ENCODE results near the gene CRPPA. TPM values are rescaled to one million over a fixed set of nuclear protein-coding genes. Genes with fewer than 3 reads are reported as not detected.

CRPPA gene
- total and polyA plus RNA-seq, 11 donors = 0.98 to 8.5 (median 6.0) TPM

DNA sequence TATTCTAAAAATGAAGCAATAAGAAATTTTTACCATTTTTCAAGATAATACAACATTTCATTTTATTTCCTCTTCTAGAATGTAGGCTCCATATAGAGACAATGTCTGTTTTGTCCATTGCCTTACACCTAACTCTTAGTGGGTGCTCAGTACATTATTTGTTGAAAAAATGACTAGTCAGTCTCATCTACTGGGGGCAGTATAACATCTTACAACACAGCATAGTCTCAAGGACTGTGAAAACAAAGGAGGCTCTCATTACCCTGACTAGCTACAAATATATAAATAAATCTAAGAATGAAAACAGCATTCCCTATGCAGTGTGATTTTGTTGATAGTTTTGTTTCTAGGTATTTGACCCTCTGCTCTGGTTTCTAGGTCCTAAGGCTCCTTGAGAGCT lies 11.6 kb downstream of the CRPPA start:
- no peak for ATAC-seq
- no peak for TF ChIP-seq POLR2A (IDR thresholded peaks at IDR 0.05)
- TF ChIP-seq, protein P1, sequence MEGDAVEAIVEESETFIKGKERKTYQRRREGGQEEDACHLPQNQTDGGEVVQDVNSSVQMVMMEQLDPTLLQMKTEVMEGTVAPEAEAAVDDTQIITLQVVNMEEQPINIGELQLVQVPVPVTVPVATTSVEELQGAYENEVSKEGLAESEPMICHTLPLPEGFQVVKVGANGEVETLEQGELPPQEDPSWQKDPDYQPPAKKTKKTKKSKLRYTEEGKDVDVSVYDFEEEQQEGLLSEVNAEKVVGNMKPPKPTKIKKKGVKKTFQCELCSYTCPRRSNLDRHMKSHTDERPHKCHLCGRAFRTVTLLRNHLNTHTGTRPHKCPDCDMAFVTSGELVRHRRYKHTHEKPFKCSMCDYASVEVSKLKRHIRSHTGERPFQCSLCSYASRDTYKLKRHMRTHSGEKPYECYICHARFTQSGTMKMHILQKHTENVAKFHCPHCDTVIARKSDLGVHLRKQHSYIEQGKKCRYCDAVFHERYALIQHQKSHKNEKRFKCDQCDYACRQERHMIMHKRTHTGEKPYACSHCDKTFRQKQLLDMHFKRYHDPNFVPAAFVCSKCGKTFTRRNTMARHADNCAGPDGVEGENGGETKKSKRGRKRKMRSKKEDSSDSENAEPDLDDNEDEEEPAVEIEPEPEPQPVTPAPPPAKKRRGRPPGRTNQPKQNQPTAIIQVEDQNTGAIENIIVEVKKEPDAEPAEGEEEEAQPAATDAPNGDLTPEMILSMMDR (IDR thresholded peaks at IDR 0.05) = peak in 3 of 12 donors; percentile 7 to 15 (median 12)
- no peaks in the 10 kb centered on the region for H3K9me3 ChIP-seq
- peaks cover 0 to 16% (median 1%) of the 10 kb centered on the region in 12 donors for H3K4me1 ChIP-seq
- intact Hi-C loops (cut with DNase I) = no loop called here
- peaks cover 0 to 3% (median 0%) of the 10 kb centered on the region in 9 donors for H3K27me3 ChIP-seq
- H3K27ac ChIP-seq = no peak overlapping the region
- H3K36me3 ChIP-seq = no peaks in the 10 kb centered on the region
- DNase-seq = no peak
- H3K4me3 ChIP-seq = no peak overlapping the region

DNA sequence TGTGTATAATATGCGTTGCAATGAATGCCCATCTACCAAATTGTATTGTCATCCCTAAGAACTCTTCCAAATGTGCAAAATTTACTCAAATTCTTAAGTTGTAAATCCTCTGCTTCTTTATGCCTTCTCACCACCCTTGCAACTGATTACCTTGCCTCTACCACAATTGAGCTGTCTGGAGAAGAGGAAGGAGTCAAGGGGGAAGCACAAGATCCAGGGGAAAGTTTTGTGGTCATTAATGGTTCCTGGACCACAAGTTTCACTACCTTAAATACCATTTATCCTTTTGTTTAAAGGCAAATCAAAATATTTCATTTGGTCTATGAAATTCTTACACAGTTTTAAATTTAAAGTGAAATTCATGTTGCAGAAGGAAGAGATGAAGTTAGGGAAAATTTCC lies 16.7 kb downstream of the CRPPA start:
- H3K27me3 ChIP-seq = peaks cover 0 to 3% (median 0%) of the 10 kb centered on the region in 9 donors
- DNase-seq (no peak), ATAC-seq (no peak)
- no peak overlapping the region for H3K4me3 ChIP-seq
- intact Hi-C loops (cut with DNase I) = no loop called here
- H3K27ac ChIP-seq = no peak overlapping the region
- no peak for TF ChIP-seq POLR2A (IDR thresholded peaks at IDR 0.05)
- TF ChIP-seq, protein P1 (IDR thresholded peaks at IDR 0.05) = no peak
- 93 to 98% (median 97%) methylated on average over 1 of the region's 1 CpG for WGBS, 4 donors
- H3K4me1 ChIP-seq = peaks cover 0 to 8% (median 0%) of the 10 kb centered on the region in 12 donors
- no peaks in the 10 kb centered on the region for H3K36me3 ChIP-seq
- peaks cover 0 to 24% (median 12%) of the 10 kb centered on the region in 12 donors for H3K9me3 ChIP-seq

DNA sequence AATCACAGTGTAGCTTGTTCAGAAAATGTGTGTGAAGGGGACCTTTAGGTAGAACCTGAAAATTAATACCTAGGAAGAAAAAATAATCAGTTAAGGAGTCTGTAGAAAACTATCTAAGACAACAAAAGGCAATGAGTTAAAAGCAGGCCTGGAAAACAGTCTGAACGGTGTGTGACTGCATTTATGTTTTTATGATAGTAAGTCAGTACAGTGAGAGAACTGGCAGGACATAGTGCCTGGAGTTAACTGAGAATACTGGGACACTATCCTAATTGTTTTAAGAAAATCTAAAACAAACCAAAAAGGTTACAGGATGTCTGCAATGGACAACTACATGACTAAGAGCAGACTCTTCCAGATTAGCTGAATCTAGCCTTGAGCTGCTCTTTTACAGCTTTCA lies 17.9 kb downstream of the CRPPA start:
- DNase-seq = no peak
- WGBS, 4 donors = 60 to 95% (median 72%) methylated on average over 1 of the region's 1 CpG
- no peaks in the 10 kb centered on the region for H3K36me3 ChIP-seq
- peaks cover 0 to 3% (median 0%) of the 10 kb centered on the region in 9 donors for H3K27me3 ChIP-seq
- no peak for TF ChIP-seq POLR2A (IDR thresholded peaks at IDR 0.05)
- TF ChIP-seq, protein P1 (IDR thresholded peaks at IDR 0.05) = no peak
- intact Hi-C loops (cut with DNase I) = no loop called here
- no peak for ATAC-seq
- H3K4me3 ChIP-seq = no peak overlapping the region
- peaks cover 0 to 8% (median 0%) of the 10 kb centered on the region in 12 donors for H3K4me1 ChIP-seq
- H3K27ac ChIP-seq = no peak overlapping the region
- peaks cover 0 to 24% (median 12%) of the 10 kb centered on the region in 12 donors for H3K9me3 ChIP-seq

DNA sequence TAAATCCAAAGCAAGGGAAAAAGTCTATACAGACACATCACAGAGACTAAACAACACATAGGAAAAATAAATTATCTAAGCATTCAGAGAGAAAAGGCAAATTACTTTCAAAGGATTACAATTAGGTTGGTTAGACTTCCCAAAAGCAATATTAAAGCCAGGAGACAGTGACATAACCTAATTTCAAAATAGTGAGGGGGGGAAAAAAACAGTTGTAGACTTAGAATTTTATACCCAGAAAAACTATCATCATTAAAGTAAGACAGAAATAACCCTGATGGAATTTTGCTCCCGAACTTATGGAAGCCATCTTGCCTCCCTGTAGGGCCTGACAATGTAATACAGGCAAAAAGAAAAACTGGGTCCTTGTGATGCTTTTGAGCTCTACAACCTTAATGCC lies 18.4 kb downstream of the CRPPA start:
- DNase-seq (no peak), ATAC-seq (no peak)
- intact Hi-C loops (cut with DNase I) = no loop called here
- H3K4me3 ChIP-seq = no peak overlapping the region
- peaks cover 0 to 3% (median 0%) of the 10 kb centered on the region in 9 donors for H3K27me3 ChIP-seq
- peaks cover 0 to 8% (median 0%) of the 10 kb centered on the region in 12 donors for H3K4me1 ChIP-seq
- TF ChIP-seq POLR2A (IDR thresholded peaks at IDR 0.05) = no peak
- TF ChIP-seq, protein P1 (IDR thresholded peaks at IDR 0.05) = no peak
- H3K27ac ChIP-seq = no peak overlapping the region
- no peaks in the 10 kb centered on the region for H3K36me3 ChIP-seq
- H3K9me3 ChIP-seq = peaks cover 0 to 26% (median 12%) of the 10 kb centered on the region in 12 donors
- 92 to 97% (median 95%) methylated on average over 1 of the region's 1 CpG for WGBS, 4 donors
